ENCODE measurements around the gene DALRD3. TPM values are rescaled to one million over a fixed set of nuclear protein-coding genes. Genes with fewer than 3 reads are reported as not detected.
A peak's percentile ranks its signal among the peaks of the same experiment; 100 is the strongest.

Gene DALRD3
- total RNA-seq, 6 experiments from 2014 or later = 7.5 to 17.0 (median 8.1) TPM

DNA sequence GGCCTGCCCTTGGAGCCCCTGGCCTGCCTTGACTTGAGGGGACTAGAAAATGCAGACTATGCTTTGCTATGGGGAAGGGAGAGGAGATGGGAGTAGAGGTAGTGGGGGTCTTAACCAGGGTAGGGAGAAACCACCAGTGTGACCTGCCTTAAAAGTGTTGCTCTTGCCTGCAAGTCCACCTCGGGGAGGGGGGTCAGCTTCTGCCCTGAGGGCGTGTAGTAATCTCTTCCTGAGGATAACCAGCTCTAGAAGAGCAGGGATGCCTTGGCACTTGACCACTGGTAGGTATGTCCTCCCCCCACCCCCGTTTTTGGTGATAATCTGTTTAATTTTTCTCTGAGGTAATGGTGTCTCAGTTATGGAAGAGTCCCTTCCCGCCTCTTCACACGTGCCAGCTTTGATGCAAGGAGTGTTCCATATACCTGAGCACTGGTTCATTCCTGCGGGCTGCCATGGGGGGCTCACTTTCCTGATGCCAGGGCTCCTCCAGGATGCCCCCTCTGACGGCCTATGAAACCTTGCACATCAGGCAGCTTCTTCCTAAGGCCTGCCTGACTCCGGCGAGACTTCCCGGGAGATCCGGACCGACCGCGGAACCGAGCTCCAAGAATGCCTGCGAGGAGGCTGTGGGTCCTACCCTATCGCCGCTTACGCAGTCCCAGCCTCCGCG lies 29.1 kb downstream of the DALRD3 start:
- no peaks in the 10 kb centered on the region for H3K27me3 ChIP-seq
- H3K4me3 ChIP-seq = peak overlapping the region; percentile 82 to 88 (median 87)
- DNase-seq (no peak), ATAC-seq (no peak)
- TF ChIP-seq CTCF (IDR thresholded peaks at IDR 0.05) = no peak
- TF ChIP-seq POLR2A (IDR thresholded peaks at IDR 0.05) = peak; percentile 31
- intact Hi-C loops (cut with DNase I) = no loop called here
- peaks cover 0 to 8% (median 4%) of the 10 kb centered on the region in 4 donors for H3K36me3 ChIP-seq
- peak overlapping the region; percentile 60 to 75 (median 65) for H3K27ac ChIP-seq
- peaks cover 0 to 20% (median 6%) of the 10 kb centered on the region in 4 donors for H3K4me1 ChIP-seq
- no peaks in the 10 kb centered on the region for H3K9me3 ChIP-seq
- 6% methylated on average over 4 of the region's 21 CpGs for WGBS (ENCODE audit: insufficient coverage, low coverage, low lambda C conversion rate, missing lambda C conversion rate)

- intact Hi-C loops (cut with DNase I) = no loop called here
- H3K27ac ChIP-seq = no peak overlapping the region
- H3K9me3 ChIP-seq = no peaks in the 10 kb centered on the region
- 70% methylated on average over 3 of the region's 7 CpGs for WGBS (ENCODE audit: insufficient coverage, low coverage, low lambda C conversion rate, missing lambda C conversion rate)
- TF ChIP-seq CTCF (IDR thresholded peaks at IDR 0.05) (no peak), POLR2A (IDR thresholded peaks at IDR 0.05) (no peak)
- H3K27me3 ChIP-seq = no peaks in the 10 kb centered on the region
- peaks cover 0 to 11% (median 5%) of the 10 kb centered on the region in 4 donors for H3K4me1 ChIP-seq
- no peak for ATAC-seq
- peaks cover 0 to 39% (median 14%) of the 10 kb centered on the region in 4 donors for H3K36me3 ChIP-seq
- H3K4me3 ChIP-seq = no peak overlapping the region
- no peak for DNase-seq
Measured at GRCh38 chr3:48985831-48986376, 32.5 kb downstream of the DALRD3 start.

DNA sequence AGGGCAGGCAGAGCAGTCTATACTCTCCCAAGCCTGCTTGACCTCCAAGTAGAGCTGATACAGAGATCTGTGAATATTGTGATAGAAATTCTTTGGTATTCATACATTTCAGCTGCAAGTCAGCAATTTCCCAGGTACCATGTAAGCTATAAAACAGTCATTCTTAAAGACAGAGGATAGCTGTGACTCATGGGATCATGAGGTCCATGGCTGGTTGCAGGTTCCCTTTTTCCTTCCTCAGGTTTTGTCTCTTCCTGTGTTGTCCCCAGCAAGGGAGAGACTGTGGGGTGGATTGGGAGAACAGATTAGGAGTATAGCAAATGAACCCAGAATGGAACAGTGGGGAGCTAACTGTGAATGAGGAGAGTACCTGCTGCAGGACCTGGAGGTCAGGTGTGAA lies 33.7 kb downstream of the DALRD3 start:
- no peak overlapping the region for H3K27ac ChIP-seq
- TF ChIP-seq CTCF (IDR thresholded peaks at IDR 0.05) (no peak), POLR2A (IDR thresholded peaks at IDR 0.05) (no peak)
- H3K4me1 ChIP-seq = peaks cover 0 to 9% (median 4%) of the 10 kb centered on the region in 4 donors
- no peaks in the 10 kb centered on the region for H3K9me3 ChIP-seq
- H3K27me3 ChIP-seq = no peaks in the 10 kb centered on the region
- H3K4me3 ChIP-seq = no peak overlapping the region
- peaks cover 7 to 51% (median 24%) of the 10 kb centered on the region in 4 donors for H3K36me3 ChIP-seq
- ATAC-seq (no peak), DNase-seq (no peak)
- intact Hi-C loops (cut with DNase I) = no loop called here

GRCh38 chr3:48983096-48983495 lies 35.3 kb downstream of the DALRD3 start:
- H3K9me3 ChIP-seq = no peaks in the 10 kb centered on the region
- no peak for DNase-seq

More at GRCh38 chr3:48983096-48983495, 35.3 kb downstream of the DALRD3 start:
- no peak for ATAC-seq
- H3K27ac ChIP-seq = no peak overlapping the region
- no peaks in the 10 kb centered on the region for H3K27me3 ChIP-seq
- intact Hi-C loops (cut with DNase I) = no loop called here
- H3K4me3 ChIP-seq = no peak overlapping the region
- no peak for TF ChIP-seq POLR2A (IDR thresholded peaks at IDR 0.05)
- TF ChIP-seq CTCF (IDR thresholded peaks at IDR 0.05) = no peak
- no peaks in the 10 kb centered on the region for H3K4me1 ChIP-seq
- 93% methylated on average over 2 of the region's 4 CpGs for WGBS (ENCODE audit: insufficient coverage, low coverage, low lambda C conversion rate, missing lambda C conversion rate)
- H3K36me3 ChIP-seq = peaks cover 7 to 64% (median 31%) of the 10 kb centered on the region in 4 donors

Measured in right lobe of liver (tissue), 6 donors.